ENCODE results near the gene GPR150.

The GPR150 gene

GRCh38 chr5:95611396-95611795 lies 8.5 kb upstream of the GPR150 start:
- no peak for TF ChIP-seq CTCF (IDR thresholded peaks at IDR 0.05; ENCODE audit: insufficient read depth, low read depth, low read length, missing control alignments)
- DNase-seq (ENCODE audit: low read depth) = no peak

GRCh38 chr5:95613514-95613913 lies 6.4 kb upstream of the GPR150 start:
- H3K4me3 ChIP-seq (ENCODE audit: low read depth, low read length) = no peak overlapping the region
- no peak for DNase-seq (ENCODE audit: low read depth)
- TF ChIP-seq CTCF (IDR thresholded peaks at IDR 0.05; ENCODE audit: insufficient read depth, low read depth, low read length, missing control alignments) = no peak

More at GRCh38 chr5:95611396-95611795, 8.5 kb upstream of the GPR150 start:
- H3K4me3 ChIP-seq (ENCODE audit: low read depth, low read length) = no peak overlapping the region

GRCh38 chr5:95615164-95615467 lies 4.8 kb upstream of the GPR150 start:
- TF ChIP-seq CTCF (IDR thresholded peaks at IDR 0.05; ENCODE audit: insufficient read depth, low read depth, low read length, missing control alignments) = no peak

GRCh38 chr5:95617057-95617456 lies 2.8 kb upstream of the GPR150 start:
- DNase-seq (ENCODE audit: low read depth) = peak; percentile 46
- no peak for TF ChIP-seq CTCF (IDR thresholded peaks at IDR 0.05; ENCODE audit: insufficient read depth, low read depth, low read length, missing control alignments)
- no peak overlapping the region for H3K4me3 ChIP-seq (ENCODE audit: low read depth, low read length)

More at GRCh38 chr5:95615164-95615467, 4.8 kb upstream of the GPR150 start:
- no peak overlapping the region for H3K4me3 ChIP-seq (ENCODE audit: low read depth, low read length)
- DNase-seq (ENCODE audit: low read depth) = peak; percentile 38

- no peak for TF ChIP-seq CTCF (IDR thresholded peaks at IDR 0.05; ENCODE audit: insufficient read depth, low read depth, low read length, missing control alignments)
- H3K4me3 ChIP-seq (ENCODE audit: low read depth, low read length) = no peak overlapping the region
- DNase-seq (ENCODE audit: low read depth) = no peak
Measured at GRCh38 chr5:95619096-95619495, 791 bp upstream of the GPR150 start.

GRCh38 chr5:95619514-95620029 lies 315 bp upstream of the GPR150 start:
- peak overlapping the region; percentile 76 for H3K4me3 ChIP-seq (ENCODE audit: low read depth, low read length)

More at GRCh38 chr5:95619514-95620029, 315 bp upstream of the GPR150 start:
- no peak for DNase-seq (ENCODE audit: low read depth)
- TF ChIP-seq CTCF (IDR thresholded peaks at IDR 0.05; ENCODE audit: insufficient read depth, low read depth, low read length, missing control alignments) = no peak

All from GM12865 (cell line).